ENCODE data around the gene CSH2. TPM values are rescaled to one million over a fixed set of nuclear protein-coding genes. Genes with fewer than 3 reads are reported as not detected.
A peak's percentile ranks its signal among the peaks of the same experiment; 100 is the strongest.

Gene CSH2
- total and polyA plus RNA-seq, 2 of the 13 experiments (the other 11 are each of a cell fraction or from before 2014, with no cell fraction given): not detected

- TF ChIP-seq ZNF687 (CRISPR knock-in tag; IDR thresholded peaks at IDR 0.05) (peak; percentile 75), NR0B2 (CRISPR knock-in tag; IDR thresholded peaks at IDR 0.05) (peak; percentile 47; the same call in 1 of the 2 replicates), ZNF276 (CRISPR knock-in tag; IDR thresholded peaks at IDR 0.05; ENCODE audit: low read depth) (no peak), ZGPAT (CRISPR knock-in tag; IDR thresholded peaks at IDR 0.05) (no peak), YY1 (IDR thresholded peaks at IDR 0.05; ENCODE audit: insufficient read depth, insufficient replicate concordance, low read depth, low read length) (no peak), ETV5 (CRISPR knock-in tag; IDR thresholded peaks at IDR 0.05; ENCODE audit: borderline replicate concordance) (no peak), KMT2B (CRISPR knock-in tag; IDR thresholded peaks at IDR 0.05) (no peak), TMF1 (CRISPR knock-in tag; IDR thresholded peaks at IDR 0.05; ENCODE audit: low read depth) (no peak), PITX1 (CRISPR knock-in tag; IDR thresholded peaks at IDR 0.05) (no peak), STAT6 (CRISPR knock-in tag; IDR thresholded peaks at IDR 0.05; ENCODE audit: borderline replicate concordance) (no peak), ZNF432 (CRISPR knock-in tag; IDR thresholded peaks at IDR 0.05; ENCODE audit: borderline replicate concordance) (no peak), ZNF780A (CRISPR knock-in tag; IDR thresholded peaks at IDR 0.05) (no peak), NFIB (CRISPR knock-in tag; IDR thresholded peaks at IDR 0.05; ENCODE audit: borderline replicate concordance) (no peak), NONO (IDR thresholded peaks at IDR 0.05) (no peak), NONO (CRISPR knock-in tag; conservative IDR thresholded peaks at IDR 0.05) (no peak), ZNF331 (CRISPR knock-in tag; IDR thresholded peaks at IDR 0.05) (no peak), HNF4G (IDR thresholded peaks at IDR 0.05; ENCODE audit: borderline replicate concordance, low read depth, low read length) (no peak), HNF4G (CRISPR knock-in tag; IDR thresholded peaks at IDR 0.05; ENCODE audit: borderline replicate concordance, low read depth) (no peak)
Measured at GRCh38 chr17:63848834-63849689, 24.4 kb downstream of the CSH2 start (continued).
